EH (cell line): Measurements from ENCODE around the gene TANGO2.

Source experiments
- DNase-seq: peaks from one replicate; pipeline ENCODE4 v3.0.0-alpha.2; 2015; ENCODE audit warnings: low read depth

The TANGO2 gene

DNA sequence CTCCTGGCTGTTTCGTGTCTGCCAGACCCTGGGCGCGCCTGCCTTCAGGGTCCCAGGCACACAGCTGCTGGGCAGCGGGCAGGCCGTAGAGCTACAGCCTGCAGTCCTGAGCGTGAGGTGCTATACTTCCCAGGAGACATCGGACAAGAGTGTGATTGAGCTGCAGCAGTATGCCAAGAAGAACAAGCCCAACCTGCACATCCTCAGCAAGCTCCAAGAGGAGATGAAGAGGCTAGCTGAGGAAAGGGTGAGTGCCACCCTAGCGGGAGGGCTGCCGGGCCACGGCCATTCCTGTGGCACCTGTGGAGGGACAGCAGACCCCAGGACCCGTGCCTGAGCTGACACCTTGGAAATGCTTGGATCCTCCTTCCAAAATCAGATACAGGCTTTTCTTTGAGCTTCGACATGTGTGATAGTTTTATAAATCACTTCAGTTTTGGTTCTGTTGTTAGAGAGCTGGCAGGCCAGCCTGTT, 87.9 kb downstream of the TANGO2 start:
- no peak for DNase-seq

DNA sequence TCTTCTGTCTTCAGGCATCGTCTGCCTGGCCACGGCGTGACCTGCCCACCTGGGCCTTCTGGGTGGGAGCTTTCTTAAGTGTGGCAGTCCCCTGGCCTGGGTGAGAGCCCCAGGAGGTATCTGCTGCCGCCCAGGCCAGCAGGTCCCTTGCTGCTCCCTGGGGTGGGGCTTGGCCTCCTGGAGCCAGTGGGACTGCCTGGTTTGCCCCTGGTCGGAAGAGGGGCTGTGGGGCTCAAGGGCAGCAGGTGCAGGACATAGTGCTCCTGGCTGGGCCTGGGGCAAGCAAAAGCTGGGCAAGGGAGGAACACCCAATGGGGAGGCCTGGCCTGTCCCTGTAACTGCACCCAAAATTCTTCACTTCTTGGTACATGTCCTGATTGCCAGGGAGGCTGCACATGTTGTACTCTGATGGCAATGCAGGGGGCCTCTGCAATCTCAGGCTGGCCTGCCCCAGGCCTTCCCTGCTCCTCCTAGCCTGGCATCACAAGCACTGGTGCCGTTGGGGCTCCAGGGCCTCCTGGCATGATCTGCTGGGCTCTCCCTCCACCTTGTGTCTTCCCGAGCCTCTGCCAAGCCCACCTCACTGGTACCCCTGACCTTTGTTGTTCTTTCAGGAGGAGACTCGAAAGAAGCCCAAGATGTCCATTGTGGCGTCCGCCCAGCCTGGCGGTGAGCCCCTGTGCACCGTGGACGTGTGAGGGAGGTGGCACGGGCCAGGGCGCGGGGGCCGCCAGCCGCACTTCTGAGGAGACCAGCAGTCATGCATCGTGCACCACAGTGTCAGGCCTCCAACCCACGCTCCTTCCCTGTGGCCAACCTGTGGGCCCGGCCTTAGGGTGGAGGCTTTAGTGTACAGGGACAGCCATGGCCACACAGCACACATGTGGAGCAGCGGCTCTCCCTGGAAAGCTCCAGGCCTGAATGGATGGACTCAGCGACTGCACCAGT, 88.8 kb downstream of the TANGO2 start:
- DNase-seq = no peak

DNA sequence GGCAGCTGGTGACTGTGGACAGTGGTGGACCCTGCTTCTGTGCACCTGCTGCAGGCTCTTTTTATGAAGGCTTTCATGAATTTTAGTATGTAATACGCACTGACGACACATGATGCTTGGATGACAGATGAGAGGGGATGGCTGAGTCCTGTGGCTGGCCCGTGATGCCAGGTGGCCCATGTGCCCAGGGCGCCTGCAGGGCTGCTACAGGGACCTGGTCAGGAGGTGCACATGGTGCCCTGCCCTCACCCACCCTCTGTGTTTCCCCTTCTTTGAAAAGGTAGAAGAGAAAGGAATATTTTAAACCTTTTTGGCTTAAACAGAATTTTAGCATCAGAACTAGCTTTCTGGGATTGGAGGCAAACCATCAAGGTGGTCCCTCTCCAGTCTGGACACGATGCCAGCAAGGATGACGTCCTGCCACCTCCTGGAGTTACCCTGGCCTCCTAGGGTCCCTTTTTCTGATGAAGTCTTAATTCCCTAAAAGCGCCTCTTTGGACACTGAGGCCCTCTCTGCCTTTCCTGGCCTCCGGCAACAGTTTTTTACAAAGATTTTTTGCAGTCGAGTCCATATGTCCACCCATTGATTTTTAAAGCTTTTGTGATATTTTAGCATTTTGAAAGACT, 89.6 kb downstream of the TANGO2 start:
- DNase-seq = no peak

DNA sequence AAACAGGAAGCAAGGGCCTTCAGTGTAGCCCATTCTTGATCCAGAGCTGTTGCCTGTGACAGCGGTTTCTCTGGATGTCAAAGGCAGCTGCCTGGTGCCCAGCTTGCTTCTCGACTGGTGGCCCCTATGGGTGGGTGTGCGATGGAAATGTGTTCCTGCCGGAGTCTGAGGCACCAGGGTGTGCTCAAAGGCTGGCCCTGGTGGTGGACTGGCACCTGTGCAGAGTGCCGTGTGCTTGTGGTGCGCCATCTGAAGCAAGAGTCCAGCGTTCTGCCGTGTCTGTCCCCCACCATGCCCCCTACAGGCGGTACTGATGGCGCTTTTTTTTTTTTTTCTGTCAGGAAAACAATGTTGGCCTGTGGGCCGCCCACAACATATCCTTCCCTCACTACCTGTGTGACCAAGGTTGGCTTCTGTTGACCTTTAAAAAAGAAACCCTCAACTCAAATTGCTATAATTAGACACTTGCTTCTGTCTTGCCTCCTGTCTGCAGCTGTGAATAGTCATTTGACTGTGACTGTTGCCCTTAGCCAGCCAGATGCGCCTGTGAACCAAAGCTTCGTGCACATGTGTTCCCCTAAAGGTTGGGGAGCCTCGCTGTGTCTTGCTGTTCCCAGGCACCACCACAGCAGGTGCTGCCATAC, 90.3 kb downstream of the TANGO2 start:
- peak; percentile 36 for DNase-seq

DNA sequence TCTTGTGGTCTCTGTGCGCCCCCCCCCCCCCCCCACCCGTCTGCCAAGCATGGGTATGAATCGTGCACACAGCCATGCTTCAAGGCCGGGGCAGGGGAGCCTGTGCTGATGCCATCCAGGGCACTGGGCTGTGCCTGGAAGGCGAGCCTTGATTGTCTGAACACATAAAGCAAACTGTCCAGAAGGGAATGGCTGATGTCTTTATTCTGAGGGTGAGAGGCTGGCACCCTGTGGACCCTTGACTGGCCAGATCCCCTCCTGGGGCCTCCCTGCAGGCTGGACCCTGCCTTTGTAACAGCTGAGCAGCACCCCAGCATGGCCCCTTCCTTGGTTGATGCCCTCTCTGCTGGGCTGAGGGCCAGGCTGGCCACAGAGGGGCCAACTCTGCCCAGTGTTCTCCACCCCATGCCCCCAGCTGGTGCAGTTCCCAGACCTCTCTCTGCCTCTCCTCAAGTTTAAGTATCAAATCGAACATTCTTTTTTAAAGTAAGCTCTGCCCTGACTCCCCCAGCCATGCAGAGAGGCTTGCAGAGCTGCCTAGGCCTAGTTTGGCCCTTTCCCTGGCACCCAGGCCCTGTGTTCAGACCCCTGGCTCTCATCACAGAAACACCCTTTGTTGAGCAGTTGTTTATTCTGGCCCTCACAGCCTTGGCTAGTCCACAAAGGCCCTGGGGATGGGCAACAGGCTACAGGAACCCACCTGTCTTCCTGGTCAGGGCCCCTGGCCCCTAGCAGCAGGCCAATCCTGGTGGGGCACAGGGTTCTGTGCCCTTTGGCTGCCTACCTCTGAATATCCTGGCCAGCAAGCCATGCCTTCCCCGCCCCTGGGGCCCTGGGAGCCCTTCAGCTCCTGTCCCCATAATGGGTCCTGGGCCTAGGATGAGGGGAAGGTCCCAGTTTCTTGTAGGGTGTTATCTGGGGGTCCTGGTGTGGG, 91.0 kb downstream of the TANGO2 start:
- DNase-seq = no peak

DNA sequence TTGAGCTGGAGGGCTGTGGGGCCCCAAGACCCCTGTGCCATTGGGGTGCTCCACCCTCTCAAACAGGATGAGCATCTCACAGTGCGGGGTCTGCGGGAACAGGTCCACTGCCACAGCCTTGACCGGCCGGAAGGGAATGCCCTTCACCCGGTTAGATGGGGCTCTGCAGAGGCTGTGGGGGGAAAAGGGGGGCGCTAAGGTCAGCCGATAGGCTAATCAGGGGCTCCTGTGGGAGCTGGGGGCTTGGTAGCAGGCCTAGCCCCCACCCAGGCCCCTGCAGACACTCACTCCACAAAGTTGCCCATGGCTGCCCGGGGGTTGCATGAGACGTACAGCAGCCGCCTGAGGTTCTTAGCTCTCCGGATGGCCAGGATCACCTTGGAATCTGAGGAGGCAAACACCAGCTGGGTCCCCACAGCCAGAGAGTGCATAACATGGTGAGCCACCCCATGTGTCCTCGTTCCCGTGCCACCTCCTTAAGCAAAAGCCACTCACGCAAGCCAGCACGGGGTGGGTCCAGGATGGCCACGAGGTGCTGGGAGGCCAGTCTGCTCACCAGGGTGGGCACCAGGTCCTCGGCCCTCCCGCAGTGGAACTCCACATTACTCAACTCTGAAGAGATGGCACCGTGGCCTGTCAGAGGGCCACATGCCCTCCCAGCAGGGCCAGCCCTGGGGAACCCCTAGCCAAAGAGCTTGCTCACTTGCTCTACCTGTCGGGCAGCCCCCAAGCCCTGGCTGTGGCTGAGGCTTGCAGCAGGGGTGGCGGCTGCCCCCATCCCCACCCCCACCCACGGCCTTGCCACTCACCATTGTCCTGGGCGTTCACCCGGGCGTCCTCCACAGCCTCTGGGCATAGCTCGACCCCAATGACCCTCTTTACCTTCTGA, 92.0 kb downstream of the TANGO2 start:
- DNase-seq = no peak

DNA sequence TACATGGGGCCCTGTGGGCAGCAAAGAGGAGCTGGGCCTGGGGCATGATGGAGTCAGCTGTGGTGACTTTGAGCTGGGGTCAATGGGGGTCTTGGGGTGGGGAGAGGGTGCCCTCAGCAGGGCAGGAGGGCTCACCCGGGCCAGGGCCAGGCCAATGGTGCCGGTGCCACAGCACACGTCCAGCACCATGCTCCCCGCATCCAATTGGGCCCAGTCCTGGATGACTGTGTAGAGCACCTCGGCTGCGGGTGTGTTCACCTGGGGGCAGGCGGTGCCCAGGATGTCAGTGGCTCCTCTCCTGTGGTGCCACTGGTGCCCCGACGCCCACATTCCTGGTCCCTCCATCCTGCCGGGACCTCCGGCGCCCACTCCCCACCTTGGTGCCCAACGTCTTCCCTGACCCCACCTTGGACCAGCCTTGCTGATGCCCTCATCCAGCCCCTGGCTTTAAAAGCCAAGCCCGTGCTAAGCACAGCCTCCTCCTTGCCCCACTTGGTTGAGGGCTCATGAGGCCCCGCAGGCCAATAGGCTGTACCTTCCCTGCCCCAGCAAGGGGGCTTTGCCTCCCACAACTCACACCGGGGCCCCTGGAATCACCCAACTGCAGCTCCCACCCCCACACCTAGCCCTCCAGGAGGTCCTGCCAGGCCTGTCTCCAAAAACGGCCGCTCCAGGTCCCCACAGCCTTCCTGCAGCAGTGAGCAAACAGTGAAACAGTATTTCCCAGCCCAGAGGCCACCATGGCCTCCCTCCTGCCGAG, 92.8 kb downstream of the TANGO2 start:
- no peak for DNase-seq

DNA sequence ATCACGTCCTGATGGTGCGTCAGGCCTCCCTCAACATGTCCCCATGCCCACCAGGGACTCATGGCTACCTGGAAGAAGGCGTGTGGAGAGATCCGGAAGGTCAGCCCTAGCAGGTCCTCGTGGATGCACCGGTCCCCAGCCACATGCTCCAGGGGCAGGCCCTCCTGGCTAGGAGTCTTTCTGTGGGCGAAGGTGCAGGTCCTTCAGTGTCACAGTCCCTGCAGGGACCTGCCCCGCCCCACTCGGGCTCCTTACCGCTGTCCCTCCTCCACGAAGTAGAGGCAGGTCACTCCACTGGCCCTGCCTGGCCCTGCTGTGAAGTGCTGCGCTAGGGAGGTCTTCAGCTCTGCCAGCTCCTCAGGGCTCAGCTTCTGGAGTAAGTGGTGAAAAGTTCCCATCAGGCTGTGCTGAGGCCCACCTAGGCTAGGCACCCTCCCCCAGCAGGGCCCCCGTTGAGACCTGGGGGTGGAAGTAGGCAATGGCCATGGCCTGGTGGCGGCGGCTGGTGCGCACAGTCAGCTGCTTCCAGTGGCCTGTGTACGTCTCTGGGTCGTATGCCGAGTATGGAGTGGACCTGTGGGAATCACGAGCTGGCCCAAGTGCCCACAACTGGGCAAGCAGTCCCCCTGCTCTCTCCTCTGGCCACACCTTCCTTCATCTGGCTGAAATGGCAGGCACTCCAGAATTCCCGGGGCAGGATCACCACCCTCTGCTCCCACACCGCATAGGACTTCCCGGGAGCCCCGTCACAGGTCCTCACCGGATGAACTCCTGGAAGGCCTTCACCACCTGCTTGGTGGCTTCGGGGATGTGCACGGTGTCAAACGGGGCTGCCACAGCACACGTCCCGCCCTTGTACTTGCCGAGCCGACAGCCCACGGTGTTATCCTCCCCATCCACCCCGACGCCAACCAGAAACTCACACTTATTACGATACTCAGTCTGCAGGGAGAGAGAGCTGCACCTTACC, 93.9 kb downstream of the TANGO2 start:
- DNase-seq = no peak

DNA sequence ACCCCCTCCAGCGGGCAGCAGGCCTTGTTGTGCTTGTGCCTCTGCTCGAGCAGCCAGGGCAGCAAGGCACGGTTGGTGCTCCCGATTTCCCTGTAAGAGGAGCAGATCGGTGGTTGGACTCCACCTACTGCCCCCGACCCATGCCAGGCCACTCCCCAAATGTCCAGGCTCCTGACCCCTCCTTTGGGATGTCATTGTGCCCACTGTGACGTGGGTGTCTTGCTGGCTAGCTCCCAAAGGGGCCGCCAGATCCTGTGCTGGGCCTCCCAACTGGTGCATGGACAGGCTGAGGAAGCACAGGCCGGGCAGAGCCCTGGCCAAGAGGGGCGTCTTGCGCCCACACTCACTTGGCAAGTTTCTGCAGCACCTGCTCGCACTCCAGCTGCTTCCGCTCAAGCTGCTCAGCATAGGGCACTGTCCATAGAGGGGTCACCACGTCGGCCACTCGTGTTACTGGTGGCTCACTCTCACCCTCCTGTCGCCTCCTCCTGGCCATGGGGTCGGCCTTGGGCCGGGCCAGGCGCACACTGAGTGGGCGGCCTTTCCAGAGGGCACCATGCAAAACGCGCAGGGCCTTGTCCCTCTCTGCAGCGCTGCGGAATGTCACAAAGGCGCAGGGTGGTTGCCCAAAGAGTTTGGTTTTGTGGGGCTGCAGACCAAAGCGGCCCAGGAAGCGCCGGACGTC, 94.9 kb downstream of the TANGO2 start, which contains the start of gene RANBP1:
Gene RANBP1 (plus strand): TSS at position 414 of the 685 bp plus-strand sequence. CDS start 81 bp downstream, at position 495.
- DNase-seq = no peak

DNA sequence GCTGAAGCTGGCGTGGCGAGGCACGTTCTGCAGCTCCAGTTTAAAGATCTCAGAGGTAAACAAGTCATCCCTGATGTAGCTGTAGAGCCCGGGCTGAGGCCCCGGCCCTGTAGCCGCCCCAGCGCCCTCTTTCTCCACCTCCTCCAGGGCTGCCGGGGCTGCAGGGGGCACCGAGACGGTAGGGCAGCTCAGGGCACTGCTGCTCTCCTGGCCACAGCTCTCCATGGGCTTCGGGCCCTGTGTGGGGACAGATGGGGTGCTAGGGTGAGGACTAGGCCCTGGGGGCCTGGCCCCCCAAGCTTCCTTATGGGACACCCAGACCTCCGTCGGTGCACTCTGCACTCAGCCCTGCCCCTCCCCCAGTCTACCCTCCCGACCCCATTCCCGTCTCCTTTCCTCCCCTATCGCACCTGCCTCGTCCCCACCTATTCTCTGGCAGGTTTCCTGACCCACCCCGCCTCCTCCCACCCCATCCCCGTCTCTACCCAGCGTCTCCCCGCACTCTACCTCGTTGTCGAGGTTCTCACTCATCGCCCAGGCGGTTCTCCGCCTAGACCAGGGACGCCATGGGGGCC, 95.6 kb downstream of the TANGO2 start:
- DNase-seq = no peak
